Osteocyte (in vitro differentiated cells): ENCODE results near the gene LIN54. TPM values are rescaled to one million over a fixed set of nuclear protein-coding genes. Genes with fewer than 3 reads are reported as not detected.

ENCODE experiments used
- DNase-seq: peaks from one replicate; pipeline ENCODE4 v3.0.0; 2021; ENCODE audit warnings: mixed read lengths; ENCODE audit not compliant: unreplicated experiment; ENCODE audit errors: extremely low spot score
- H3K27ac Mint-ChIP-seq: one replicate; pipeline ENCODE4 v1.8.0; 2021; ENCODE audit warnings: mild to moderate bottlenecking, mixed read lengths; ENCODE audit not compliant: unreplicated experiment
- H3K27me3 Mint-ChIP-seq: one replicate; pipeline ENCODE4 v1.8.0; 2021; ENCODE audit warnings: mixed read lengths; ENCODE audit not compliant: unreplicated experiment
- H3K36me3 Mint-ChIP-seq: one replicate; pipeline ENCODE4 v1.8.0; 2021; ENCODE audit warnings: mixed read lengths; ENCODE audit not compliant: unreplicated experiment
- H3K4me1 Mint-ChIP-seq: one replicate; pipeline ENCODE4 v1.8.0; 2021; ENCODE audit warnings: mixed read lengths; ENCODE audit not compliant: unreplicated experiment
- H3K4me3 Mint-ChIP-seq: one replicate; pipeline ENCODE4 v1.8.0; 2021; ENCODE audit warnings: mild to moderate bottlenecking, moderate library complexity, mixed read lengths; ENCODE audit not compliant: unreplicated experiment
- H3K9me3 Mint-ChIP-seq: one replicate; pipeline ENCODE4 v1.8.0; 2021; ENCODE audit warnings: mixed read lengths; ENCODE audit not compliant: unreplicated experiment
- CTCF ChIP-seq: fragments of 200-600 bp; sonication (generic); IDR thresholded peaks from 2 replicates; pipeline ENCODE4 v1.5.0; 2021; ENCODE audit warnings: antibody characterized with exemption, mild to moderate bottlenecking, moderate library complexity
- total RNA-seq: library from RNA; stranded (reverse); gene quantifications from 2 replicates; pipeline ENCODE4 v1.2.1, GENCODE V29; 2021

Gene LIN54
- total RNA-seq, 1 donor from 2014 or later: 12.6 TPM

DNA sequence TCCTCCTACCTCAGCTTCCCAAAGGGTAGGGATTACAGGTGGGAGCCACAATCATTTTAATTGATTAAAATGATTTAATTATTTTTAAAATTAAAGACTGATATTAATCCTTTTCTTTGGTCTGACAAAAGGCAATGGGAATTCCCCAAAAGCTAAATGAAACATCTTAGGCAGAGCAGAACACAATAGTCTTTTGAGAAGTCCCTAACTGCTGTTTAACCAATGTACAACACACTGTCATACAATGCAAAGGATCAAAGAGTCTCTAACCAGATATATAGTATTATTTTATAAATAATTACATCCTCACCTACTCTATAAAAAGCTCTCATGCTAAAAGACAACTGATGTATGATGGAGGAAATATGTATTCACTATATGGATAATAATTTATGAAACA, 63.1 kb downstream of the LIN54 start:
- Mint-ChIP-seq H3K4me1 (peaks cover 5% of the 10 kb centered on the region), H3K27me3 (no peaks in the 10 kb centered on the region), H3K9me3 (no peaks in the 10 kb centered on the region), H3K27ac (no peak overlapping the region), H3K36me3 (peaks cover 6% of the 10 kb centered on the region), H3K4me3 (no peak overlapping the region)
- no peak for TF ChIP-seq CTCF
- no peak for DNase-seq

- H3K27ac Mint-ChIP-seq: no peak overlapping the region
- no peak for TF ChIP-seq CTCF
- no peaks in the 10 kb centered on the region for H3K9me3 Mint-ChIP-seq
- no peak for DNase-seq
- no peak overlapping the region for H3K4me3 Mint-ChIP-seq
- no peaks in the 10 kb centered on the region for H3K4me1 Mint-ChIP-seq
- H3K27me3 Mint-ChIP-seq: no peaks in the 10 kb centered on the region
- peaks cover 29% of the 10 kb centered on the region for H3K36me3 Mint-ChIP-seq
Measured at GRCh38 chr4:82939414-82939813, 71.2 kb downstream of the LIN54 start.

- Mint-ChIP-seq H3K27me3 (no peaks in the 10 kb centered on the region), H3K4me1 (no peaks in the 10 kb centered on the region), H3K36me3 (peaks cover 28% of the 10 kb centered on the region), H3K4me3 (no peak overlapping the region), H3K9me3 (no peaks in the 10 kb centered on the region), H3K27ac (no peak overlapping the region)
- no peak for TF ChIP-seq CTCF
- no peak for DNase-seq
Measured at GRCh38 chr4:82934441-82934840, 76.2 kb downstream of the LIN54 start.

DNA sequence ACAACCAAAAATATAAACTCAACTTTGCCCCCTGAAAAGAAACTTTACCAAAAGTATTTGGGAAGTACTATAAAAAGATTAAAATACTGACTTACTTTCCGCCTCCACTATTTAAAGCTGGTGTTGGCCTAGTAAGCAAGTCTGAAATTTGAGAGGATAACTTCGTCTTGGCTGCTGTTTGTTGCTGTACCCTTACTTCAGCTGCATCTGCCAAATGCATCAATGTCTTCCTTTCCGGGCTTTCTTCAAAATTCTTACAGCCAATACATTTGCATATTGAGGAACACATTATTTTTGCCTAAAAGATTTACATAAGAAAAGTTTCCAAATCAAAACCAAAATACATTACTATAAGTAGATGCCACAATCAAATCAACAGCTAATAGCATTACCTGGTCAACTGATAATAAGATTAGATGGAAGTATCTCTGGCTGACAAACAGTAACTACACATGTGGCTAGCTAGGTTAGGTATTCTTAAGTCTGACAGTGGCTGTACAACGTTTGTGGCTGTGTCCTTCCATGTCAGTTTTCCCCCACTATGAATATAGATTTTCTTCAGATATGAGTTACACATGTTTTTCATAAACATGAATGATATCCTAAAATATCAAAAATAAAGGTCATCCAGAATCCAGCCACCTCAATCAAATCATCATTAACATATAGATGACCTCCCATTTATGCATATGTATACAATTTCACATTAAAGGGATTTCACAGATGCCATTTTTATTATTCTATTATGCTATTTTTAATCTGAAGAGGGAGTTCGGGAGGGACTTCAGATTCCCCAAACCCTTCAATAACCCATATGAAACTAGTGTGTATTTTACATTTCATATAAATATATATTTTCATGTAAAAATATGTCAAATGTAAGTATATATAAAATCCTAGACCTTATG, 79.5 kb downstream of the LIN54 start:
- no peaks in the 10 kb centered on the region for H3K4me1 Mint-ChIP-seq
- no peak for DNase-seq
- no peaks in the 10 kb centered on the region for H3K27me3 Mint-ChIP-seq
- no peaks in the 10 kb centered on the region for H3K9me3 Mint-ChIP-seq
- H3K27ac Mint-ChIP-seq: no peak overlapping the region
- no peak for TF ChIP-seq CTCF
- peaks cover 17% of the 10 kb centered on the region for H3K36me3 Mint-ChIP-seq
- no peak overlapping the region for H3K4me3 Mint-ChIP-seq

DNA sequence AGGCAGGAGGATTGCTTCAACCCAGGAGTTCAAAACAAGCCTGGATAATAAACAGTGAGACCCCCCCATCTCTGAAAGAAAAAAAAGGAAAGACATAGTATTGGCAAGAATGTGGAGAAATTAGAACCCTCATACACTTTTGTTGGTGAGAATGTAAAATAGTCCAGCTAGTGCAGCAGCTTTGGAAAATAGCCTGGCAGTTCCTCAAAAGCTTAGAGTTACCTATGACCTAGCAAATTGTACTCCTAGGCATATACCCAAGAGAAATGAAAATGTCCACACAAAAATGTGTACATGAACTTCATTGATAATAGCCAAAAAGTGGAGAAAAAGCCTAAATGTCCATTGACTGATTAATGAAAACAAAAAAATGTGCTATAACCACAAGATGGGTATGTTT, 88.8 kb downstream of the LIN54 start:
- no peak for TF ChIP-seq CTCF
- no peak overlapping the region for H3K4me3 Mint-ChIP-seq
- no peaks in the 10 kb centered on the region for H3K4me1 Mint-ChIP-seq
- no peak overlapping the region for H3K27ac Mint-ChIP-seq
- H3K9me3 Mint-ChIP-seq: no peaks in the 10 kb centered on the region
- H3K36me3 Mint-ChIP-seq: peaks cover 3% of the 10 kb centered on the region
- H3K27me3 Mint-ChIP-seq: no peaks in the 10 kb centered on the region
- no peak for DNase-seq
